CD14-positive monocyte (primary cell): Measurements from ENCODE around the gene BCL2L12. TPM values are rescaled to one million over a fixed set of nuclear protein-coding genes. Genes with fewer than 3 reads are reported as not detected.

ENCODE experiments used
- DNase-seq, 3 donors: peaks; one replicate each; pipeline ENCODE4 v3.0.0-alpha.2; 2011 to 2022
- H2AFZ ChIP-seq: 2 replicates; pipeline ENCODE4 v1.6.0; 2012; ENCODE audit warnings: mild to moderate bottlenecking, low read depth, low read length, inconsistent platforms; ENCODE audit not compliant: insufficient read depth, poor library complexity, severe bottlenecking
- H3K27ac ChIP-seq, 2 donors: 1 replicate in 1 of 2; 2 replicates in 1 of 2; pipeline ENCODE4 v1.5.1; 2012 to 2013; ENCODE audit warnings: low read length in 2 of 2, control low read depth in 1 of 2, inconsistent platforms in 1 of 2, low read depth in 1 of 2, mild to moderate bottlenecking in 1 of 2
- H3K27me3 ChIP-seq, 2 donors: one replicate each; pipeline versions ENCODE4 v1.6.0 to v1.6.1; 2011 to 2013; ENCODE audit warnings: low read length in 2 of 2; ENCODE audit not compliant: control insufficient read depth in 2 of 2, insufficient read depth in 2 of 2
- H3K36me3 ChIP-seq, 2 donors: replicated peaks in 1 of 2; 1 replicate in 1 of 2; 2 replicates in 1 of 2; pipeline versions ENCODE4 v1.5.1 to v1.6.1; 2012 to 2013; ENCODE audit warnings: low read length in 2 of 2, control low read depth in 1 of 2, inconsistent platforms in 1 of 2, mild to moderate bottlenecking in 1 of 2; ENCODE audit not compliant: insufficient read depth in 2 of 2, control insufficient read depth in 1 of 2
- H3K4me1 ChIP-seq, 2 donors: 1 replicate in 1 of 2; 2 replicates in 1 of 2; pipeline versions ENCODE4 v1.5.1 to v1.6.1; 2012 to 2013; ENCODE audit warnings: low read length in 2 of 2, control low read depth in 1 of 2, inconsistent platforms in 1 of 2, mild to moderate bottlenecking in 1 of 2, moderate library complexity in 1 of 2; ENCODE audit not compliant: insufficient read depth in 2 of 2, control insufficient read depth in 1 of 2
- H3K4me2 ChIP-seq: replicated peaks from 2 replicates; pipeline ENCODE3; 2012; ENCODE audit warnings: low read length, moderate library complexity, mild to moderate bottlenecking; ENCODE audit not compliant: poor library complexity, severe bottlenecking; ENCODE audit errors: extremely low read depth
- H3K4me3 ChIP-seq, 3 experiments: fragments of 200-600 bp in 1 of 3; sonication (generic) in 1 of 3; replicated peaks in 1 of 3; 1 replicate in 2 of 3; 2 replicates in 1 of 3; pipeline ENCODE4 v1.5.1; 2011 to 2013; ENCODE audit warnings: low read length in 3 of 3, mild to moderate bottlenecking in 3 of 3, control low read depth in 2 of 3, low read depth in 2 of 3, inconsistent platforms in 1 of 3, moderate library complexity in 1 of 3
- H3K79me2 ChIP-seq: 2 replicates; pipeline ENCODE4 v1.6.0; 2012; ENCODE audit warnings: mild to moderate bottlenecking, control low read depth, inconsistent platforms, low read length, moderate library complexity; ENCODE audit not compliant: insufficient read depth
- H3K9ac ChIP-seq: 2 replicates; pipeline ENCODE4 v1.6.0; 2017; ENCODE audit warnings: low read length, mild to moderate bottlenecking; ENCODE audit not compliant: insufficient read depth, poor library complexity, severe bottlenecking
- H3K9me3 ChIP-seq, 2 donors: replicated peaks in 1 of 2; 1 replicate in 1 of 2; 2 replicates in 1 of 2; pipeline versions ENCODE4 v1.5.1 to v1.6.1; 2012 to 2013; ENCODE audit warnings: low read length in 2 of 2, control low read depth in 1 of 2; ENCODE audit not compliant: control insufficient read depth in 1 of 2, insufficient read depth in 1 of 2
- H4K20me1 ChIP-seq: 2 replicates; pipeline ENCODE4 v1.6.0; 2012; ENCODE audit warnings: mild to moderate bottlenecking, low read length, control low read depth, moderate library complexity; ENCODE audit not compliant: insufficient read depth
- H3K27ac Mint-ChIP-seq, 7 donors: one replicate each; pipeline ENCODE4 v1.8.0; 2020; ENCODE audit warnings: mild to moderate bottlenecking in 7 of 7, mixed read lengths in 7 of 7, moderate library complexity in 6 of 7, inconsistent platforms in 2 of 7
- H3K27me3 Mint-ChIP-seq, 3 donors: one replicate each; pipeline ENCODE4 v1.8.0; 2021 to 2022; ENCODE audit warnings: low read depth in 3 of 3, mild to moderate bottlenecking in 3 of 3, mixed read lengths in 3 of 3, moderate library complexity in 3 of 3, inconsistent platforms in 1 of 3
- H3K36me3 Mint-ChIP-seq, 2 donors: one replicate each; pipeline ENCODE4 v1.8.0; 2020; ENCODE audit warnings: mixed read lengths in 2 of 2, inconsistent platforms in 1 of 2, mild to moderate bottlenecking in 1 of 2
- H3K4me1 Mint-ChIP-seq: one replicate; pipeline ENCODE4 v1.8.0; 2020; ENCODE audit warnings: mild to moderate bottlenecking, mixed read lengths
- H3K4me3 Mint-ChIP-seq, 2 donors: one replicate each; pipeline ENCODE4 v1.8.0; 2020; ENCODE audit warnings: mild to moderate bottlenecking in 2 of 2, mixed read lengths in 2 of 2, moderate library complexity in 1 of 2
- H3K9me3 Mint-ChIP-seq, 7 donors: one replicate each; pipeline ENCODE4 v1.8.0; 2020 to 2022; ENCODE audit warnings: mixed read lengths in 7 of 7, mild to moderate bottlenecking in 6 of 7, moderate library complexity in 6 of 7, inconsistent platforms in 2 of 7
- CTCF ChIP-seq: fragments of 200-600 bp; IDR thresholded peaks from one replicate; pipeline ENCODE4 v1.8.0; 2022; ENCODE audit warnings: antibody characterized with exemption, mild to moderate bottlenecking
- WGBS: methylation state at CpG from one replicate; pipeline ENCODE4 v1.1.5; 2013; ENCODE audit warnings: missing lambda C conversion rate; ENCODE audit not compliant: insufficient coverage; 5-methylcytosine and 5-hydroxymethylcytosine counted together
- intact Hi-C, 2 donors: fragments of 100-400 bp; cut with micrococcal nuclease; formaldehyde crosslinking; loops; one replicate each; pipeline versions ENCODE4 v1.15.0 to v1.15.1; 2023
- polyA plus RNA-seq, 3 donors: library from polyadenylated mRNA; depleted of rRNA in 1 of 3; unstranded in 2 of 3; stranded (reverse) in 1 of 3; fragments of 300-500 nt in 2 of 3; fragments of >200 nt in 1 of 3; fragmentation: Illumina TruSeq in 2 of 3; gene quantifications; 1 replicate in 2 of 3; 2 replicates in 1 of 3; pipeline ENCODE4 v1.2.3, GENCODE V29; 2012 to 2021

Gene BCL2L12
- polyA plus RNA-seq, 3 donors: 5.7 to 10.3 (median 8.6) TPM

GRCh38 chr19:49713236-49713845 lies 47.6 kb downstream of the BCL2L12 start:
- intact Hi-C loops: no loop called here
- peaks cover 0 to 8% (median 2%) of the 10 kb centered on the region in 7 donors for H3K9me3 Mint-ChIP-seq
- no peak overlapping the region for H3K4me2 ChIP-seq
- no peak overlapping the region for H3K27ac ChIP-seq
- H3K4me1 Mint-ChIP-seq: peaks cover 13% of the 10 kb centered on the region
- H4K20me1 ChIP-seq: no peaks in the 10 kb centered on the region
- peaks cover 0 to 11% (median 7%) of the 10 kb centered on the region in 3 donors for H3K27me3 Mint-ChIP-seq
- H3K9ac ChIP-seq: no peak overlapping the region
- no peaks in the 10 kb centered on the region for H3K79me2 ChIP-seq
- H3K4me3 ChIP-seq: no peak overlapping the region
- no peaks in the 10 kb centered on the region for H3K36me3 ChIP-seq
- DNase-seq: no peak
- no peak overlapping the region for H3K27ac Mint-ChIP-seq
- peaks cover 7 to 9% of the 10 kb centered on the region in 2 donors for H3K4me1 ChIP-seq
- WGBS: 93% methylated on average over 8 of the region's 8 CpGs
- no peak overlapping the region for H2AFZ ChIP-seq
- TF ChIP-seq CTCF: no peak
- no peaks in the 10 kb centered on the region for H3K27me3 ChIP-seq
- H3K36me3 Mint-ChIP-seq: no peaks in the 10 kb centered on the region
- no peaks in the 10 kb centered on the region for H3K9me3 ChIP-seq
- no peak overlapping the region for H3K4me3 Mint-ChIP-seq

GRCh38 chr19:49716154-49716553 lies 50.4 kb downstream of the BCL2L12 start:
- no peak overlapping the region for H3K4me2 ChIP-seq
- peaks cover 0 to 5% (median 0%) of the 10 kb centered on the region in 3 donors for H3K27me3 Mint-ChIP-seq
- H3K4me3 Mint-ChIP-seq: no peak overlapping the region
- H3K4me1 Mint-ChIP-seq: peaks cover 13% of the 10 kb centered on the region
- H3K79me2 ChIP-seq: no peaks in the 10 kb centered on the region
- intact Hi-C loops: no loop called here
- 22% methylated on average over 1 of the region's 3 CpGs for WGBS
- H3K9me3 ChIP-seq: no peaks in the 10 kb centered on the region
- H3K9me3 Mint-ChIP-seq: peaks cover 0 to 10% (median 2%) of the 10 kb centered on the region in 7 donors
- no peaks in the 10 kb centered on the region for H3K27me3 ChIP-seq
- no peak overlapping the region for H3K9ac ChIP-seq
- no peaks in the 10 kb centered on the region for H3K36me3 ChIP-seq
- peaks cover 7 to 9% of the 10 kb centered on the region in 2 donors for H3K4me1 ChIP-seq
- DNase-seq: peak in 2 of 3 donors; percentile 1 to 17
- H3K27ac ChIP-seq: no peak overlapping the region
- no peaks in the 10 kb centered on the region for H4K20me1 ChIP-seq
- H3K27ac Mint-ChIP-seq: peak overlapping the region in 3 of 7 donors; percentile 36 to 60 (median 37)
- no peak for TF ChIP-seq CTCF
- H3K4me3 ChIP-seq: no peak overlapping the region
- no peaks in the 10 kb centered on the region for H3K36me3 Mint-ChIP-seq
- no peak overlapping the region for H2AFZ ChIP-seq
